ENCODE data around the gene CNOT1. TPM values are rescaled to one million over a fixed set of nuclear protein-coding genes. Genes with fewer than 3 reads are reported as not detected.

The CNOT1 gene
- total and polyA plus RNA-seq, 10 of the 15 experiments (the other 5 are each of a cell fraction or from before 2014, with no cell fraction given): 101 to 246 (median 175) TPM

- RAD21 ChIA-PET (ENCODE audit: unreplicated experiment): no interaction called here
- Histone ChIP-seq H3K36me3 (ENCODE audit: control insufficient read depth in 2 of 2, insufficient read depth in 2 of 2, low read length in 1 of 2) (peaks cover 4 to 54% of the 10 kb centered on the region in 2 experiments), H3K4me2 (ENCODE audit: control insufficient read depth, insufficient read depth) (no peak overlapping the region)
Observed at GRCh38 chr16:58563235-58563634, 66.4 kb downstream of the CNOT1 start.

GRCh38 chr16:58556678-58557077 is 72.9 kb downstream of the CNOT1 start:
- BruUV-seq (replicated peaks): no TSS peak
- TF ChIP-seq RAD21 (IDR thresholded peaks at IDR 0.05; ENCODE audit: insufficient read depth, low read depth, low read length): no peak
- no peak overlapping the region for H3K9ac ChIP-seq (ENCODE audit: control insufficient read depth, insufficient read depth, low read length)
- no peak overlapping the region for H3K4me3 ChIP-seq
- H3K27ac ChIP-seq (ENCODE audit: control insufficient read depth, insufficient read depth): no peak overlapping the region
- no peaks in the 10 kb centered on the region for H3K9me3 ChIP-seq (replicated peaks; ENCODE audit: control insufficient read depth, insufficient read depth, low read length)
- H3K4me1 ChIP-seq (ENCODE audit: control insufficient read depth, insufficient read depth, low read length): no peaks in the 10 kb centered on the region
- peaks cover 10 to 63% of the 10 kb centered on the region in 2 experiments for H3K36me3 ChIP-seq (ENCODE audit: control insufficient read depth in 2 of 2, insufficient read depth in 2 of 2, low read length in 1 of 2)
- ChIA-PET POLR2A (no interaction called here), CTCF (no interaction called here), SMC1A (ENCODE audit: uncharacterized antibody, unreplicated experiment) (no interaction called here), RAD21 (ENCODE audit: unreplicated experiment) (no interaction called here)
- DNase-seq (ENCODE audit: low read depth, low spot score) (no peak), FAIRE-seq (no peak), ATAC-seq (no peak)
- 0 out of 2 replicates have a peak, but pooled peaks cover 3% of the 10 kb centered on the region for H4K20me1 ChIP-seq (ENCODE audit: control insufficient read depth, insufficient read depth)
- intact Hi-C loops (cut with micrococcal nuclease; ENCODE audit: unreplicated experiment) (no loop called here), in situ Hi-C loops (cut with MboI) (loop anchor here (25.0 kb wide), 1 partner anchor 1344 kb away; no protein-coding TSS in a partner anchor)
- 92% methylated on average over 2 of the region's 2 CpGs for WGBS (ENCODE audit: insufficient coverage, insufficient replicate concordance, low lambda C conversion rate, missing lambda C conversion rate)
- H3K79me2 ChIP-seq (ENCODE audit: control insufficient read depth, insufficient read depth, low read length): no peaks in the 10 kb centered on the region
- no peaks in the 10 kb centered on the region for H3K27me3 ChIP-seq (replicated peaks in 1 of 2; ENCODE audit: control insufficient read depth in 2 of 2, insufficient read depth in 2 of 2, low read length in 1 of 2)
- no peak overlapping the region for H3K4me2 ChIP-seq (ENCODE audit: control insufficient read depth, insufficient read depth)
- no peak overlapping the region for H2AFZ ChIP-seq (ENCODE audit: control insufficient read depth, low read depth, low read length)

More at GRCh38 chr16:58563235-58563634, 66.4 kb downstream of the CNOT1 start:
- ChIA-PET POLR2A (interaction anchor here (1.0 kb wide), 1 partner anchor 27 kb away, joined by 3 read pairs; no protein-coding TSS in a partner anchor), SMC1A (ENCODE audit: uncharacterized antibody, unreplicated experiment) (no interaction called here), CTCF (interaction anchor here (1.0 to 1.2 kb wide), 2 partner anchors 21 to 98 kb away, joined by 3 read pairs; no protein-coding TSS in a partner anchor)
- H4K20me1 ChIP-seq (ENCODE audit: control insufficient read depth, insufficient read depth): 0 out of 2 replicates have a peak, but pooled peaks cover 3% of the 10 kb centered on the region
- ATAC-seq: no peak
- BruUV-seq (replicated peaks): no TSS peak
- no peaks in the 10 kb centered on the region for H3K4me1 ChIP-seq (ENCODE audit: control insufficient read depth, insufficient read depth, low read length)
- intact Hi-C loops (cut with micrococcal nuclease; ENCODE audit: unreplicated experiment) (no loop called here), in situ Hi-C loops (cut with MboI) (loop anchor here (25.0 kb wide), 1 partner anchor 1351 kb away; no protein-coding TSS in a partner anchor)
- H3K79me2 ChIP-seq (ENCODE audit: control insufficient read depth, insufficient read depth, low read length): no peaks in the 10 kb centered on the region; the same call in none of the 2 replicates
- TF ChIP-seq ZSCAN29 (IDR thresholded peaks at IDR 0.05) (no peak), RELA (IDR thresholded peaks at IDR 0.05; ENCODE audit: borderline replicate concordance, partially characterized antibody) (no peak), SREBF2 (IDR thresholded peaks at IDR 0.05; ENCODE audit: low read length) (no peak), SIN3A (IDR thresholded peaks at IDR 0.05; ENCODE audit: low read depth, low read length) (no peak), MYC (IDR thresholded peaks at IDR 0.05; ENCODE audit: insufficient read depth, insufficient read length, insufficient replicate concordance, low read length, severe bottlenecking) (no peak), TBL1XR1 (IDR thresholded peaks at IDR 0.05; ENCODE audit: low read depth, low read length) (no peak), HDAC6 (IDR thresholded peaks at IDR 0.05; ENCODE audit: unreplicated experiment) (no peak), ATF3 (IDR thresholded peaks at IDR 0.05; ENCODE audit: borderline replicate concordance, extremely low read depth, low read depth, low read length) (no peak)
- DNase-seq (ENCODE audit: low read depth, low spot score): no peak
- no peaks in the 10 kb centered on the region for H3K27me3 ChIP-seq (replicated peaks in 1 of 2; ENCODE audit: control insufficient read depth in 2 of 2, insufficient read depth in 2 of 2, low read length in 1 of 2)
- no peak overlapping the region for H3K4me3 ChIP-seq
- no peak overlapping the region for H3K27ac ChIP-seq (ENCODE audit: control insufficient read depth, insufficient read depth)
- FAIRE-seq: no peak
- H3K9ac ChIP-seq (ENCODE audit: control insufficient read depth, insufficient read depth, low read length): no peak overlapping the region
- H2AFZ ChIP-seq (ENCODE audit: control insufficient read depth, low read depth, low read length): no peak overlapping the region
- H3K9me3 ChIP-seq (replicated peaks; ENCODE audit: control insufficient read depth, insufficient read depth, low read length): no peaks in the 10 kb centered on the region
